OCI-LY7 (cell line): ENCODE results near the gene SLC25A30.

ENCODE experiments used
- EZH2phosphoT487 ChIP-seq: fragments of 200-600 bp; sonication (generic); IDR thresholded peaks from 2 replicates; pipeline ENCODE4 v1.6.1; 2018; ENCODE audit warnings: low read depth, borderline replicate concordance, mild to moderate bottlenecking, mixed run types, antibody characterized with exemption, low read length, moderate library complexity, mixed read lengths
- TF ChIP-seq, protein P1 (sequence below): fragments of 200-600 bp; sonication (generic); conservative IDR thresholded peaks from 2 replicates; pipeline ENCODE4 v1.5.1; 2014; ENCODE audit warnings: mild to moderate bottlenecking, antibody characterized with exemption, low read length, moderate library complexity, mixed read lengths

DNA sequence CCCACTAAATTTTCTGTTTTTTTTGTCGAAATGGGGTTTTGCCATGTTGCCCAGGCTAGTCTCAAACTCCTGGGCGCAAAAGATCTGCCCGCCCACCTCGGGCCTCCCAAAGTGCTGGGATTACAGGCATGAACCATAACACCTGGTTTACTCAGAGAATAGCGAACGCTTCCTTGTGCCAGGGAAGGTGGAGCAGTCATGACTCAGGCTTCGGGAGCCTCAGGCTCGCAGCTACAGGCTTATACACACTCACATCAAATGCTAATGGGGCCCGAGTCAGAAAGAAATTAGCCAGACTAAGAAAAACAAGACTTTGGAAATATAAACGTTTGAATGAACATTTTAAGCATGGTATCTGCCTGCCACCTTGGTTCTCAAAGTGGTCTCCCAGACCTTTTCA lies 66.1 kb downstream of the SLC25A30 start:
- TF ChIP-seq, protein P1, sequence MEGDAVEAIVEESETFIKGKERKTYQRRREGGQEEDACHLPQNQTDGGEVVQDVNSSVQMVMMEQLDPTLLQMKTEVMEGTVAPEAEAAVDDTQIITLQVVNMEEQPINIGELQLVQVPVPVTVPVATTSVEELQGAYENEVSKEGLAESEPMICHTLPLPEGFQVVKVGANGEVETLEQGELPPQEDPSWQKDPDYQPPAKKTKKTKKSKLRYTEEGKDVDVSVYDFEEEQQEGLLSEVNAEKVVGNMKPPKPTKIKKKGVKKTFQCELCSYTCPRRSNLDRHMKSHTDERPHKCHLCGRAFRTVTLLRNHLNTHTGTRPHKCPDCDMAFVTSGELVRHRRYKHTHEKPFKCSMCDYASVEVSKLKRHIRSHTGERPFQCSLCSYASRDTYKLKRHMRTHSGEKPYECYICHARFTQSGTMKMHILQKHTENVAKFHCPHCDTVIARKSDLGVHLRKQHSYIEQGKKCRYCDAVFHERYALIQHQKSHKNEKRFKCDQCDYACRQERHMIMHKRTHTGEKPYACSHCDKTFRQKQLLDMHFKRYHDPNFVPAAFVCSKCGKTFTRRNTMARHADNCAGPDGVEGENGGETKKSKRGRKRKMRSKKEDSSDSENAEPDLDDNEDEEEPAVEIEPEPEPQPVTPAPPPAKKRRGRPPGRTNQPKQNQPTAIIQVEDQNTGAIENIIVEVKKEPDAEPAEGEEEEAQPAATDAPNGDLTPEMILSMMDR, result no peak
- TF ChIP-seq EZH2phosphoT487, result no peak
